NT2/D1 (cell line): ENCODE results near the gene B9D2.

ENCODE experiments used
- SUZ12 ChIP-seq: IDR thresholded peaks from 2 replicates; pipeline ENCODE4 v1.6.1; 2011; ENCODE audit not compliant: insufficient read length, insufficient read depth; ENCODE audit errors: extremely low read depth
- YY1 ChIP-seq: IDR thresholded peaks from 2 replicates; pipeline ENCODE4 v1.6.1; 2011; ENCODE audit not compliant: insufficient read length, insufficient read depth
- ZNF274 ChIP-seq: IDR thresholded peaks from 2 replicates; pipeline ENCODE4 v1.6.1; 2011; ENCODE audit warnings: mild to moderate bottlenecking, low read depth, low read length

GRCh38 chr19:41386442-41386841, 22.5 kb upstream of the B9D2 start:
- TF ChIP-seq YY1 (no peak), ZNF274 (no peak), SUZ12 (no peak)
